Heart right ventricle (tissue), 16 donors: ENCODE data around the gene EPS8. TPM values are rescaled to one million over a fixed set of nuclear protein-coding genes. Genes with fewer than 3 reads are reported as not detected.
A peak's percentile ranks its signal among the peaks of the same experiment; 100 is the strongest.

ENCODE experiments used
- ATAC-seq, 8 donors: fragments of 200-7000 bp; cut with Tn5 transposase; one replicate each; pipeline ENCODE4 v1.9.1; 2020; ENCODE audit warnings: mild to moderate bottlenecking in 8 of 8, moderate library complexity in 8 of 8, moderate number of reproducible peaks in 1 of 8
- DNase-seq, 2 donors: peaks; one replicate each; pipeline ENCODE4 v3.0.0-alpha.2; 2020
- H3K27ac ChIP-seq, 10 donors: fragments of 200-600 bp; sonication (generic) in 2 of 10; one replicate each; pipeline versions ENCODE4 v1.5.0 to v1.8.0; 2020 to 2022; ENCODE audit warnings: mild to moderate bottlenecking in 3 of 10
- H3K27me3 ChIP-seq, 7 donors: fragments of 200-600 bp; one replicate each; pipeline ENCODE4 v1.8.0; 2021 to 2022; ENCODE audit warnings: mild to moderate bottlenecking in 2 of 7
- H3K36me3 ChIP-seq, 9 donors: fragments of 200-600 bp; sonication (generic) in 1 of 9; one replicate each; pipeline versions ENCODE4 v1.5.0 to v1.8.0; 2020 to 2022; ENCODE audit warnings: mild to moderate bottlenecking in 2 of 9
- H3K4me1 ChIP-seq, 9 donors: fragments of 200-600 bp; sonication (generic) in 1 of 9; one replicate each; pipeline versions ENCODE4 v1.5.0 to v1.8.0; 2020 to 2022; ENCODE audit warnings: mild to moderate bottlenecking in 4 of 9
- H3K4me3 ChIP-seq, 10 donors: fragments of 200-600 bp; sonication (generic) in 2 of 10; one replicate each; pipeline versions ENCODE4 v1.5.0 to v1.8.0; 2020 to 2022; ENCODE audit warnings: mild to moderate bottlenecking in 7 of 10, moderate library complexity in 2 of 10
- H3K9me3 ChIP-seq, 11 donors: fragments of 200-600 bp in 10 of 11; sonication (generic) in 2 of 11; one replicate each; pipeline versions ENCODE4 v1.5.0 to v1.8.0; 2013 to 2022; ENCODE audit warnings: mild to moderate bottlenecking in 2 of 11, control low read depth in 1 of 11, moderate library complexity in 1 of 11
- WGBS, 2 donors: extraction: QIAGEN DNeasy Blood & Tissue Kit; methylation state at CpG; one replicate each; pipeline ENCODE4 v1.1.7; 2013; ENCODE audit warnings: inconsistent platforms in 1 of 2; 5-methylcytosine and 5-hydroxymethylcytosine counted together
- intact Hi-C, 10 donors: fragments of 100-400 bp; cut with DNase I; formaldehyde crosslinking; loops; one replicate each; pipeline versions ENCODE4 v1.11.1 to v1.14.2; 2022
- polyA plus RNA-seq, 2 donors: library from polyadenylated mRNA; stranded (reverse); fragments of 200-250 nt; gene quantifications; one replicate each; pipeline ENCODE4 v1.2.3, GENCODE V29; 2013
- total RNA-seq, 10 donors: library from RNA; stranded (reverse); fragmentation: NEBNext Ultra II Directional in 3 of 10; extraction: Animal tissue kit (Norgen Biotek cat#: 25700) in 3 of 10; gene quantifications; one replicate each; pipeline versions ENCODE4 v1.2.1 to v1.2.4, GENCODE V29; 2021 to 2023
- TF ChIP-seq, protein P1 (sequence below), 9 donors: fragments of 200-600 bp; sonication (generic) in 2 of 9; IDR thresholded peaks; one replicate each; pipeline versions ENCODE4 v1.5.0 to v1.8.0; 2021 to 2022; ENCODE audit warnings: antibody characterized with exemption in 9 of 9, mild to moderate bottlenecking in 5 of 9, moderate library complexity in 1 of 9
- donor health status: Arrhythmogenic right ventricular cardiomyopathy.
- donor health status: ischemic (EF 13 %, LVEDD 7.1; RV severe dilation, severe dysfunction).
- donor health status: healthy with polysubstance abuse.
- donor health status: DM: no; HTN: yes; CAD: no.
- donor health status: DM: no; HTN: no; CAD: no.
- donor health status: ischemic (EF 25% LVEDD 6.9; RV normal size, moderate dysfunction).
- donor health status: ischemic (EF 25% LVEDD 5.7; RV mildly dilated, moderate dysfunction).
- donor health status: healthy.
- donor health status: DM: yes; HTN: yes; CAD: no.
- donor health status: Ischemic cardiomyopathy.
- donor health status: ischemic (EF 35%, LVEDD 5.7; RV mildly dilated, moderate dysfunction).
- donor health status: nonischemic (EF 11% LVEDD 7.7; RV severe dilation, severe dysfunction).
- donor health status: DM: yes; HTN: yes; CAD: no.
- donor health status: PGD.
- donor health status: ischemic (EF 29% LVEDD 5.4; RV normal size, mild dysfunction).
- donor health status: nonischemic (EF 23%, LVEDD 6.1; RV moderate dilation, normal function).

EPS8 gene
- total and polyA plus RNA-seq, 12 donors, result 7.7 to 38.6 (median 15.7) TPM

DNA sequence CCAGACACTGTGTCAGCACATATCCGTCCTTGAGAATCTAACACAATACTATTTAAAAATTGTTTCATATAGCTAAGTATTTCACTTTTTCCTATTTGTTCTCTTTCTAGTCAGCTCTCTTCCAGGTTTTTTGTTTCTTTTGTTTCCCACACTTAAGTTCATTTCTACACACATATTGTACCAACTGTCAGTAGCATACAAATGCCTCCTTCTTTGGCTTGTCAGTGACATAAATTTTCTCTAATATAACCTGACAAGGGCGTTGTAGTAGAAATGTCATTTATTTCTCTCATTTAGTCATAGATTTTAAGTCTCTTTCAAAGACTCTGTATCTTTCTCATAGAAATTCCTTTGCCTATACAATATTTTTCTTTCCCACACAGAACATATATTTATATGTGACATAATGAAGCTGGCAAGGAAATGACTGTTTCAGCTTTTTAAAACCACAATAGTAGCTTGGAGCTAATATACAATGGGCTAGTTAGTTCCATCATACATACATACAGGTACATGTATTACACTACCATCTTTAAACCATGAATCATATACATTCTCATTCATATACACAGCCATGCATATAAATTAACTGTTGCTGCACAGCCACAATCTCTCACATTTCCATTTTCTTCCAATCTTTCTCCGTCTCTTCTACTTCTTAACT, 42.3 kb upstream of the EPS8 start:
- DNase-seq (no peak), ATAC-seq (no peak)
- no peaks in the 10 kb centered on the region for H3K27me3 ChIP-seq
- TF ChIP-seq, protein P1, sequence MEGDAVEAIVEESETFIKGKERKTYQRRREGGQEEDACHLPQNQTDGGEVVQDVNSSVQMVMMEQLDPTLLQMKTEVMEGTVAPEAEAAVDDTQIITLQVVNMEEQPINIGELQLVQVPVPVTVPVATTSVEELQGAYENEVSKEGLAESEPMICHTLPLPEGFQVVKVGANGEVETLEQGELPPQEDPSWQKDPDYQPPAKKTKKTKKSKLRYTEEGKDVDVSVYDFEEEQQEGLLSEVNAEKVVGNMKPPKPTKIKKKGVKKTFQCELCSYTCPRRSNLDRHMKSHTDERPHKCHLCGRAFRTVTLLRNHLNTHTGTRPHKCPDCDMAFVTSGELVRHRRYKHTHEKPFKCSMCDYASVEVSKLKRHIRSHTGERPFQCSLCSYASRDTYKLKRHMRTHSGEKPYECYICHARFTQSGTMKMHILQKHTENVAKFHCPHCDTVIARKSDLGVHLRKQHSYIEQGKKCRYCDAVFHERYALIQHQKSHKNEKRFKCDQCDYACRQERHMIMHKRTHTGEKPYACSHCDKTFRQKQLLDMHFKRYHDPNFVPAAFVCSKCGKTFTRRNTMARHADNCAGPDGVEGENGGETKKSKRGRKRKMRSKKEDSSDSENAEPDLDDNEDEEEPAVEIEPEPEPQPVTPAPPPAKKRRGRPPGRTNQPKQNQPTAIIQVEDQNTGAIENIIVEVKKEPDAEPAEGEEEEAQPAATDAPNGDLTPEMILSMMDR (IDR thresholded peaks at IDR 0.05), result no peak
- peak overlapping the region in 4 of 10 donors; percentile 18 to 70 (median 52) for H3K27ac ChIP-seq
- peaks cover 0 to 13% (median 0%) of the 10 kb centered on the region in 9 donors for H3K4me1 ChIP-seq
- H3K36me3 ChIP-seq, result no peaks in the 10 kb centered on the region
- no peaks in the 10 kb centered on the region for H3K9me3 ChIP-seq
- intact Hi-C loops, result no loop called here
- WGBS, 2 donors, result 88 to 91% methylated on average over 3 of the region's 3 CpGs
- no peak overlapping the region for H3K4me3 ChIP-seq

DNA sequence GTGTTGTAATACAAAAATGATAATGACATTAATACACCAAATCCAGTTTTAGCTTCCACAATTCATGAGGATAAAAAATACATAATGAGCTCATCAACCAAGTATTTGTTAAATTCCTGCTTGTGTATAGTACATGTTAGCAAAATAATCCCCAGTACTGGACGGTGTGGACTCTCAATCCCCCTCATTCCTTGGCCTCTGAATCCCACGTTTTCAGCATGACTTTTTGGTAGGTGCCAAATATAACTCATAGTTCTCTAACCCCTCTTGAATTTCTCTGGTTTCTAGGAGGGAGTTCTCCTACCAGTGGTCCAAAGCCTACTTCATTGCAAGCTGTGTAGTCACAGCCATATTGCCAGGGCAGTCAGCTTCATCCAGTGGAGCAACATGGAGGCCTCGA, 41.4 kb upstream of the EPS8 start:
- intact Hi-C loops, result no loop called here
- Histone ChIP-seq H3K4me3 (no peak overlapping the region), H3K27me3 (no peaks in the 10 kb centered on the region), H3K27ac (peak overlapping the region in 8 of 10 donors; percentile 20 to 70 (median 52)), H3K36me3 (no peaks in the 10 kb centered on the region), H3K9me3 (no peaks in the 10 kb centered on the region), H3K4me1 (peaks cover 0 to 13% (median 0%) of the 10 kb centered on the region in 9 donors)
- ATAC-seq (peak in 5 of 8 donors; percentile 44 to 70 (median 55)), DNase-seq (no peak)
- 59 to 69% methylated on average over 3 of the region's 3 CpGs for WGBS, 2 donors
- TF ChIP-seq, protein P1 (IDR thresholded peaks at IDR 0.05), result no peak

DNA sequence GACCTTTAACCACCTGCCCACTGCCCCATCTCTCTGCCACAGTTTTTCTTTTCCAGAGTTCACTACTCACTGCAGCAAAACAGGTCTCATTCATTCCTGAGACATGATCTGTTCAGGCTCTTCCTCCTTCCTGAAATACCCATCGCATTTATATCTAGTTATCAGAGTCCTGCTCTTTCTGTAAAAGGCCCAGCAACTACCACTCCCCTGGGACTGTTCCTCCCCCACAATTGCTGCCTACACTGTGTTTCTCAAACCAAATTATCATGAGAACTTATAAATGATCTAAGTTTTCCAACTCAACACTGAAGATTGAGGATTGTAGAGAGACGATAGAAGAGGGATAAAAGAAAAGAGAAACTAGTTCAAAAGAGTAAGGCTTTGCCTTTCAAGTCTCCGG, 40.8 kb upstream of the EPS8 start:
- WGBS, 2 donors, result 59 to 64% methylated on average over 3 of the region's 3 CpGs
- DNase-seq (peak in 1 of 2 donors; percentile 21), ATAC-seq (peak in 4 of 8 donors; percentile 42 to 75 (median 66))
- no peak overlapping the region for H3K4me3 ChIP-seq
- intact Hi-C loops, result no loop called here
- peak overlapping the region in 7 of 10 donors; percentile 20 to 70 (median 52) for H3K27ac ChIP-seq
- no peaks in the 10 kb centered on the region for H3K27me3 ChIP-seq
- no peaks in the 10 kb centered on the region for H3K9me3 ChIP-seq
- H3K4me1 ChIP-seq, result peaks cover 0 to 13% (median 0%) of the 10 kb centered on the region in 9 donors
- no peaks in the 10 kb centered on the region for H3K36me3 ChIP-seq
- TF ChIP-seq, protein P1 (IDR thresholded peaks at IDR 0.05), result no peak

DNA sequence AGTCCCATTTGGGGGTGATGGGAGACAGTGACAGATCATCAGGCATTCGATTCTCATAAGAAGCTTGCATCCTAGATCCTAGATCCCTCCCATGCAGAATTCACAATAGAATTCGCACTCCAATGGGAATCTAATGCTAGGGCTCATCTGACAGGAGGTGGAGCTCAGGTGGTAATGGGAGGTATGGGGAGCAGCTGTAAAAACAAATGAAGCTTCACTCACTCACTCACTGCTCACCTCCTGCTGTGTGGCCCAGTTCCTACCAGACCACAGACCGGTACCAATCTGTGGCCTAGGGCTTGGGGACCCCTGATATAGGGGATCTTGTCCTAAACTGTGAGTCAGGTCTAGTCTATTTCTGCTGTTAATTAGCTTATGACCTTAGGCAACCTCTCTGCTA, 40.1 kb upstream of the EPS8 start:
- intact Hi-C loops, result no loop called here
- TF ChIP-seq, protein P1 (IDR thresholded peaks at IDR 0.05), result no peak
- WGBS, 2 donors, result 92 to 95% methylated on average over 3 of the region's 3 CpGs
- H3K4me3 ChIP-seq, result no peak overlapping the region
- H3K36me3 ChIP-seq, result no peaks in the 10 kb centered on the region
- H3K4me1 ChIP-seq, result peaks cover 0 to 13% (median 0%) of the 10 kb centered on the region in 9 donors
- H3K27ac ChIP-seq, result no peak overlapping the region
- DNase-seq (no peak), ATAC-seq (no peak)
- no peaks in the 10 kb centered on the region for H3K27me3 ChIP-seq
- no peaks in the 10 kb centered on the region for H3K9me3 ChIP-seq
